Endothelial cell of umbilical vein (primary cell): Measurements from ENCODE around the gene MTERF4.

ENCODE experiments used
- EZH2 ChIP-seq: IDR thresholded peaks from 2 replicates; pipeline ENCODE4 v1.6.1; 2012; ENCODE audit warnings: borderline replicate concordance, low read depth, mild to moderate bottlenecking, moderate library complexity, low read length, inconsistent platforms; ENCODE audit not compliant: severe bottlenecking
- FOS ChIP-seq: IDR thresholded peaks from 2 replicates; pipeline ENCODE4 v1.6.1; 2011; ENCODE audit warnings: mild to moderate bottlenecking, low read length, moderate library complexity, borderline replicate concordance; ENCODE audit not compliant: insufficient read depth
- POLR2AphosphoS5 ChIP-seq: IDR thresholded peaks from 2 replicates; pipeline ENCODE4 v1.6.1; 2012; ENCODE audit warnings: low read depth, mild to moderate bottlenecking, control low read depth, low read length, moderate library complexity; ENCODE audit not compliant: insufficient read depth
- TF ChIP-seq, protein P1 (sequence below), 2 donors: IDR thresholded peaks; 1 replicate in 1 of 2; 2 replicates in 1 of 2; pipeline ENCODE4 v1.5.1; 2011; ENCODE audit warnings: low read length in 2 of 2, mild to moderate bottlenecking in 2 of 2, moderate library complexity in 2 of 2, control low read depth in 1 of 2, inconsistent platforms in 1 of 2, low read depth in 1 of 2; ENCODE audit not compliant: insufficient read depth in 1 of 2; ENCODE audit errors: extremely low read depth in 1 of 2

DNA sequence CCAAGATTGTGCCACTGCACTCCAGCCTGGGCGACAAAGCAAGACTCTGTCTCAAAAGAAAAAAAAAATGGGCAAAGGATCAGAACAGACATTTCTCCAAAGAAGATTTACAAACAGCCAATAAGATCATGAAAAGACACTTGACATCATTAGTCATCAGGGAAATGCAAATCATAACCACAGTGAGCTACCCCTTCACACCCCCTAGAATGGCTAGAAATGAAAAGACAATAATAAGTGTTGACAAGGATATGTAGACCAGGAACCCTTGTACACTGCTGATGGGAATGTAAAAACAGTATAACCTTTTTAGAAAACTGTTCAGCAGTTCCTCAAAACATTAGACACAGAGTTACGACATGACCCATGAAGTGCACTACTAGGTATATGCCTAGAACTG is 18.4 kb upstream of the MTERF4 start:
- TF ChIP-seq, protein P1, sequence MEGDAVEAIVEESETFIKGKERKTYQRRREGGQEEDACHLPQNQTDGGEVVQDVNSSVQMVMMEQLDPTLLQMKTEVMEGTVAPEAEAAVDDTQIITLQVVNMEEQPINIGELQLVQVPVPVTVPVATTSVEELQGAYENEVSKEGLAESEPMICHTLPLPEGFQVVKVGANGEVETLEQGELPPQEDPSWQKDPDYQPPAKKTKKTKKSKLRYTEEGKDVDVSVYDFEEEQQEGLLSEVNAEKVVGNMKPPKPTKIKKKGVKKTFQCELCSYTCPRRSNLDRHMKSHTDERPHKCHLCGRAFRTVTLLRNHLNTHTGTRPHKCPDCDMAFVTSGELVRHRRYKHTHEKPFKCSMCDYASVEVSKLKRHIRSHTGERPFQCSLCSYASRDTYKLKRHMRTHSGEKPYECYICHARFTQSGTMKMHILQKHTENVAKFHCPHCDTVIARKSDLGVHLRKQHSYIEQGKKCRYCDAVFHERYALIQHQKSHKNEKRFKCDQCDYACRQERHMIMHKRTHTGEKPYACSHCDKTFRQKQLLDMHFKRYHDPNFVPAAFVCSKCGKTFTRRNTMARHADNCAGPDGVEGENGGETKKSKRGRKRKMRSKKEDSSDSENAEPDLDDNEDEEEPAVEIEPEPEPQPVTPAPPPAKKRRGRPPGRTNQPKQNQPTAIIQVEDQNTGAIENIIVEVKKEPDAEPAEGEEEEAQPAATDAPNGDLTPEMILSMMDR (IDR thresholded peaks at IDR 0.05; ENCODE audit: extremely low read depth in 1 of 2, insufficient read depth in 1 of 2, low read depth in 1 of 2, low read length in 2 of 2) = no peak
- TF ChIP-seq EZH2 (no peak), FOS (no peak), POLR2AphosphoS5 (no peak)
